Measurements from ENCODE around the gene PCID2. TPM values are rescaled to one million over a fixed set of nuclear protein-coding genes. Genes with fewer than 3 reads are reported as not detected.
"Not testable (repeated sequence)": the region's sequence is repeated elsewhere in the genome, so short reads cannot be mapped to it uniquely, and the experiment has no call there.

Gene PCID2
- total RNA-seq, 2 experiments from 2014 or later, result 68.2 to 74.7 TPM

DNA sequence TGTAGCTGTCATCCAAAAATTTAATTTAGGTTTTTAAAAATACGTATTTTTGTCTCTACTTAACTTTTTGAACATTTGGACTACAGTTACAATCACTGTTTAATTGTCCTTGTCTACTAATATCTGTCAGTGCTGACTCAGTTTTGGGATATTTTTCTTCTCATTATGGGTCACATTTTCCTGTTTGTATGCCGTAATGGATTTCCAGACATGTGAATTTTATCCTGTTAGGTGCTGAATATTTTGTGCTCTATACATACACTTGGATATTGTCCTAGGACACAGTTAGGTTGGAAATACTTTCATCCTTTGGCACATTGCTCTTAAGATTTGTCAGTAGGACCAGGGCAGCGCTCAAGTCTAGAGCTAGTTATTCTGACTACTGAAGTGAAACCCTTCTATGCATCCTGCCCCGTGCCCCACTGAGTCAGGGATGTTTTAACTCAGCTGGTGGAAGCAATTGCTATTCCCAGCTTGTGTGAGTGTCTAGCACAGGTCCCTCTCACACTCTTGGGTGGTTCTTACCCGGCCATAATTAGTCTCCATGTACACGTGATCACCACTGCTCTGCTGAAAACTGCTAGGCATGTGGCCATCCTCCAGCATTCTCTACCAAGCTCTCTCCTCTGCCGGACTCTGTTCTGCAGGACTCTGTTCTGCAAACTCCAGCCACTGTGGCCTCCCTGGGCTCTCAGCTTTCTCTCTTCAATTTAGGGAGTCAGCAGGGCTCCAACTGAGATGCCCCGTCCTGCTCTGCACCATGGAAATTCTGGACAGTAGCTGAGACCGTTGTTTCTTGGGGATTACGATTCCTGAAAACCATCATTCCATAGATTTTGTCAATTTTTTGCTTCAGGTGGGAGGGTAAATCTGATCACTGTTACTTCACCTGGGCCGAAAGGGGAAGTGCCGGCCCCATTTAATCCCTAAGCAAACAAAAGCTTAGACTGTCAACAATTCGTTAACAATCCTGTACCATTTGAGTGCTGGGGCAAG is 38.9 kb downstream of the PCID2 start:
- CTCF ChIA-PET, result no interaction called here
- POLR2A ChIA-PET, result interaction anchor here (0.5 kb wide), 1 partner anchor 691 kb away, joined by 4 read pairs; no protein-coding TSS in a partner anchor

GRCh38 chr13:113168211-113168610 is 40.3 kb downstream of the PCID2 start:
- POLR2A ChIA-PET, result no interaction called here
- CTCF ChIA-PET, result no interaction called here

GRCh38 chr13:113167575-113167974 is 40.9 kb downstream of the PCID2 start:
- CTCF ChIA-PET, result no interaction called here

GRCh38 chr13:113167155-113167554 is 41.3 kb downstream of the PCID2 start:
- ChIA-PET POLR2A (no interaction called here), CTCF (interaction anchor here (0.6 to 1.0 kb wide), 2 partner anchors 9 to 11 kb away, joined by 3 to 4 read pairs; partner anchors contain the start of gene PROZ)

More at GRCh38 chr13:113167575-113167974, 40.9 kb downstream of the PCID2 start:
- POLR2A ChIA-PET, result no interaction called here

- POLR2A ChIA-PET, result no interaction called here
These were observed 41.8 kb downstream of the PCID2 start for GRCh38 chr13:113166681-113167080.

DNA sequence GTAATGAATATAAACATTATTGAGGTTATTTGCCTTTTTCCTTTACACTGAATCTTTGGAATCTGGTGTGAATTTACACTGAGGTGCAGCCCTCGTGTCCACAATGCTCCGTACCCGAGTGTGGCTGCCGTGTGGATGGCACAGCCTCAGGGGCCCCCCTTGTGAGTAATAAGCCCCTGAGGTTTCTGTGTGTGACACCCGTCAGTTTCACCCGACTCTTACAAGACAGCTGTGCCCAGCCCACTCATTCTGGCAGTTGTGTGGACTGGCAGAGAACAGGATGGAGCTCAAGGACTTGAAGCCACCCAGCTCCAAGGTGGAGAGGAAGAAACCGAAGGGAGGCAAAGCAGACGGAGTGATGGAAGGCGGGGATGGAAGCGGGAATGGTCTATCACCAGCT is 42.2 kb downstream of the PCID2 start:
- CTCF ChIA-PET, result interaction anchor here (1.0 kb wide), 1 partner anchor 10 kb away, joined by 4 read pairs; no protein-coding TSS in a partner anchor
- POLR2A ChIA-PET, result no interaction called here

More at GRCh38 chr13:113166681-113167080, 41.8 kb downstream of the PCID2 start:
- CTCF ChIA-PET, result interaction anchor here (0.6 to 1.0 kb wide), 2 partner anchors 8 to 10 kb away, joined by 3 to 4 read pairs; partner anchors contain the start of gene PROZ

DNA sequence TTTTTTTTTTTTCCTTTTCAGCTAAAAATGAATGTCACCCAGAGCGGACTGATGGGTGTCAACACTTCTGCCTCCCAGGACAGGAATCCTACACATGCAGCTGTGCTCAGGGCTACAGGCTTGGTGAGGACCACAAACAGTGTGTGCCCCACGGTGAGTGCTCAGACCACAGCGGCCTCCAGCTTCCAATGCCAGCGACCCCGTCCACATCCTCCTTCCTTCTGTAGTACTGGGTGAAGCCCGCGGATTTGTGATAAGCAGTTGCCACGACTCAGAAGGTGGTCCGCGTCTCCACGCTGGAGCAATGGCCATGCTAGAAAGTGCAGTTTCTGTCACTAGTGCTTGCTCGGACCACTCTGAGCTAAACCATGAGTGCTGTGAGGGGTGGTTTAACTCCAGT is 44.0 kb downstream of the PCID2 start:
- CTCF ChIA-PET, result no interaction called here
- POLR2A ChIA-PET, result no interaction called here

GRCh38 chr13:113162783-113163685 is 45.4 kb downstream of the PCID2 start:
- POLR2A ChIA-PET, result no interaction called here
- CTCF ChIA-PET, result no interaction called here

GRCh38 chr13:113161975-113162374 is 46.5 kb downstream of the PCID2 start:
- CTCF ChIA-PET, POLR2A ChIA-PET: not testable (repeated sequence)

GRCh38 chr13:113161433-113161832 is 47.0 kb downstream of the PCID2 start:
- POLR2A ChIA-PET, result no interaction called here
- CTCF ChIA-PET, result no interaction called here

DNA sequence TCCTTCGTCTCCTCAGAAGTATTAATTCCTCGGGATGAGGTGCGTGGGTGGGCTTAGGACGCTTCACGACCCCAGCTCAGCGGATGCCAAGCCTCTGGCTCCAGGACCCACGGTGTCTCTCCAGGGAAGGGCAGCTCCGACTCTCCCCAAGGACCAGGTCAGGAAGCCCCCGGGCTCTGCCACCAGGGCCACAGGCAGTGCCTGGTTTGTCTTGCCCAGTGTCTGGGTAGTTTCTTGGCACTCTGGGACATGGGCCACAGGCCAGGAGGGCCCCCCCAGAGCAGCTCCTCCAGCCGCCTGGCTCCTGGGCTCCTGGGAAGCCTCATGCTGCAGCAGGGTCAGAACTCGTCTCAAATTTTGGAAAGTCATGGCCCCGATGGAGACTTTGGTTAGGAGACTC is 47.5 kb downstream of the PCID2 start:
- POLR2A ChIA-PET, result no interaction called here
- CTCF ChIA-PET, result interaction anchor here (0.6 kb wide), 1 partner anchor 21 kb away, joined by 3 read pairs; no protein-coding TSS in a partner anchor

DNA sequence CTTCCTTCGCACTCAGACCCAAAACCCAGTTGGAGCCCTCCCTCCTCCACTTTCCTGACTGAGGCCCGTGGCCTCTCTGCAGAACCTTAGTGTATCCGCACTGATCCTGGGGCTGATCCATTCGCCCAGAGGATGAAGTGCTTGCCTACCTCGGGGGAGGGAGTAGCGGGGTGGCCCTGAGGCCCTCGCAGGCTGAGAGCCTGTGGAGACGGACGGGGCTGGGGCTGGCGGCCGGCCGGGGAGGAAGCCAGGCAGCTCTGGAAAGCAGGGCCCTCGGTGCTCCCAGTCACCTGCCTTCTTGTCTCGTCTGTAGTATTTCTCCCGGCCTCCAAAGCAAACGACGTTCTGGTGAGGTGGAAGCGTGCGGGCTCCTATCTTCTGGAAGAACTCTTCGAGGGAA is 48.8 kb downstream of the PCID2 start:
- ChIA-PET CTCF (no interaction called here), POLR2A (no interaction called here)

DNA sequence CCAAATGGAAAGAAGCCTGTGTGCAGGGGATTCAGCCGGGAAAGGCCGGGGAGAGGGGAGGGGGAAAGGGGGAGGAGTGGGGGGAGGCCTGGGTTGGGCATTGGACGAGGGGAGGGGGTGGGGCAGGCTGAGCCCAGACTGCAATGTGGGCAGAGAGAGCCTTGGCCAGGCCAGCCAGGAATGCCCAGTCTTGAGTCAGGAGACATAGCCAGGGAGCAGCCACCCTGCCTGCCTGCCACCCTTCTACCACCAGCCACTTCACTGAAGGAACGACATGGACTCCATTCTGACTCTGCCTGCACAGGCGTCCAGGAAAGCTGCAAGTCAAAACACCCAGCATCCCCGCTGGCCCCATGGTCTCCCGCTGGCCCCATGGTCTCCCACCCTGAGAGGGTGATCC is 49.5 kb downstream of the PCID2 start:
- CTCF ChIA-PET, result no interaction called here
- POLR2A ChIA-PET, result no interaction called here

DNA sequence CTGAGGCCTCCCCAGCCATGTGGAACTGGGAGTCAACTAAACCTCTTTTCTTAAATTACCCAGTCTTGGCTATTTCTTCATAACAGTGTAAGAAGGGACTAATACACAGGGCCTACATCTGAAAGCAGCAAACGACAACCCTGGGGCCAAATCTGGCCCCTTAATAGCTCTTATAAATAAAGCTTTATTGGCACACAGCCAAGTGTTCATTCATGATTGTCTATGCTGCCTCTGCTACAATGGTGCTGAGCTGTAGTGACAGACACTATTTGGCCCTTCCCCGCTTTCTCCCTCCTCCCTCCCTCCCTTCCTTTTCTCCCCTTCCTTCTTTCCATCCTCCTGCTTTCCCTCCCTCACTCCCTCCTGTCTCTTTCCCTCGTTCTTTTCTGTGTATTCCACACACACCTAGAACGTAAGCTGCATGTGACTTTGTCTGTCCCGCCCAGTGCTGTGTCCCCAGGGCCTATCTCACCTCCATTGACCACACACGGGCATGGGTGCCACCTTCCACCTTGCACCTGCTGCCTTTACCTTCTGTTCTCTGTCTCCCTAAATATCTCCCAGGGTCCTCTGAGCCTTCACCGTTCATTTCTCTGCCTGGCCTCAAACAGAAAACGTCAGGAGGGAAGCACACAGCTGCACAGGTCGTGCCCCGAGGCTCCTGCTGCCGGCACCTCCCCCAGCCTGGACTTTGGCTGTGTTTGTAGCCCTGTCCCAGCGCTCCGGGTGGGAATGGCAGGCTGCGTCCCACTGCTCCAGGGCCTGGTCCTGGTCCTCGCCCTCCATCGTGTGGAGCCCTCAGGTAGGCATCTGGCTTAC is 50.3 kb downstream of the PCID2 start, which contains the start of gene PROZ:
TSS of gene PROZ (plus strand) at position 720 of the 819 bp plus-strand sequence. CDS start at position 733, 13 bp downstream.
- POLR2A ChIA-PET, result no interaction called here
- CTCF ChIA-PET, result interaction anchor here (0.7 kb wide), 1 partner anchor 9 kb away, joined by 3 read pairs; no protein-coding TSS in a partner anchor

DNA sequence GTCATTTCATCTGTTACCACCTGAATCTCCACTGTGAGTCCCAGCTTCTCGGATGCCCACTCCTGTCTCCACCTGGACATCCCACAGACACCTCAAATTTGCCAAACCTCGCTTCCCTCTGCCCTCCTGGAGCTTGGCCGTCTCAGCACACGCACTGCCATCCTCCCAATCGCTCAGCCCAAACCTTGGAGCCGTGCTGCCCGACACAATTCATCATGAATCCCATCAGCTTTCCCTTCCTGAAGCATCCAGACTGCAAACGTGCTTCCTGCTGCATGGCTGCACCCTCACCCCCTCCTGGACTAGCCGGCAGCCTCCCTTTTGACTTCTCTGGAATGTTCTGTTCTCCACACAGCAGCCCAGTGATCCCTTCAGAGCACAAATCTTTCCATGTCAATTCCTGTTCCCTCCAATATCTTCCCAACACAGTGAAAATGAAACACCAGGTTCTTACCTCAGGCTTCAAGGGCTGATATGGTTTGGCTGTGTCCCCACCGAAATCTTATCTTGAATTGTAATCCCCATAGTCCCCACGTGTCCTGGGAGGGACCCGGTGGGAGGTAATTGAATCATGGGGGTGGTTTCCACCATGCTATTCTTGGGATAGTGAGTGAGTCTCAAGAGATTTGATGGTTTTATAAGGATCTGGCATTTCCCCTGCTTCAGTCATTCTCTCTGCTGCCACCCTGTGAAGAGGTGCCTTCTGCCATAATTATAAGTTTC is 51.1 kb downstream of the PCID2 start:
- POLR2A ChIA-PET, result no interaction called here
- CTCF ChIA-PET, result interaction anchor here (1.1 kb wide), 1 partner anchor 9 kb away, joined by 4 read pairs; no protein-coding TSS in a partner anchor

DNA sequence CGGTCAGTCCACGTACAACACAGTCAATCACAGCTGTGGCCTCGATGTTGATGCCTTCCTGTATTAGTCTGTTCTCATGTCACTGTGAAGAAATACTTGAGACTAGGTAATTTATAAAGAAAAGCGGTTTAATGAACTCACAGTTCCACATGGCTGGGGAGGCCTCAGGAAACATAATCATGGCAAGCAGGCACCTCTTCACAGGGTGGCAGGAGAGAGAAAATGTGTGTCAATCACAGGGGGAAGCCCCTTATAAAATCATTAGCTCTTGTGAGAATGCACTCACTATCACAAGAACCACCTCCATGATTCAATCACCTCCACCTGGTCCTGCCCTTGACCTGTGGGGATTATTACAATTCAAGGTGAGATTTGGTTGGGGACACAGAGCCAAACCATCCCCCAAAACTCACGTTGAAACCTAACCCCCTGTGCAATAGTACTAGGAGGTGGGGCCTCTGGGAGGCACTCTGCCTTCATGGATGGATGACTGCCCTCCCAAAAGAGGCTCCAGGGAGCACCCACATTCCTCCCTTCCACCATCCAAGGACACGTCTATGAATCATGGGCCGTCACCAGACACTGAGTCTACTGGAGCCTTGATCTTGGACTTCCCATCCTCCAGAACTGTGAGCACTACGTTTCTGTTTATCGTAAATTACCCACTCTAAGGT is 52.4 kb downstream of the PCID2 start:
- CTCF ChIA-PET, result interaction anchor here (1.1 kb wide), 1 partner anchor 11 kb away, joined by 4 read pairs; no protein-coding TSS in a partner anchor
- POLR2A ChIA-PET, result no interaction called here

DNA sequence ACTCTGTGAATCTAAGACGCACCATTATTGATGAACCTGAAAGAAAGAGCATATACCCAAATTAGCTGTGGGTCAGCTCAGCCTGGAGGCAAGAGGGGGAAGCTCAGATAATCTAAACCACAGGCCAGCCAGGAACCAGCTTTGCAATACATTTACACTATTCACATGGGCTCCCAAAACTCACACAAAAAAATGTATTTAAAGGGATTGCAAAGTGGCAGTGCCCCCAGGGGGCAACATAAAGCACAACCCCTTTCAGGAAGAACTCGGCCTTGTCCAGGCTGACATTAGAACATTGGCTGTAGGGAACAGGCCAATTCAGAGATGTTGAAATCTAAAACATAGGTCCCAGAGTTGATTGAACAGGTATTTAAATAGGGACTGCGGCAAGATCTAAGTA is 53.3 kb downstream of the PCID2 start:
- ChIA-PET CTCF (no interaction called here), POLR2A (no interaction called here)
